LNCAP (cell line): ENCODE measurements around the gene NWD2.

Experiments
- TF ChIP-seq, protein P1 (sequence below): fragments of 450-650 bp; IDR thresholded peaks from 2 replicates; pipeline ENCODE4 v1.5.1; 2017; ENCODE audit warnings: mild to moderate bottlenecking

The NWD2 gene, protein sequence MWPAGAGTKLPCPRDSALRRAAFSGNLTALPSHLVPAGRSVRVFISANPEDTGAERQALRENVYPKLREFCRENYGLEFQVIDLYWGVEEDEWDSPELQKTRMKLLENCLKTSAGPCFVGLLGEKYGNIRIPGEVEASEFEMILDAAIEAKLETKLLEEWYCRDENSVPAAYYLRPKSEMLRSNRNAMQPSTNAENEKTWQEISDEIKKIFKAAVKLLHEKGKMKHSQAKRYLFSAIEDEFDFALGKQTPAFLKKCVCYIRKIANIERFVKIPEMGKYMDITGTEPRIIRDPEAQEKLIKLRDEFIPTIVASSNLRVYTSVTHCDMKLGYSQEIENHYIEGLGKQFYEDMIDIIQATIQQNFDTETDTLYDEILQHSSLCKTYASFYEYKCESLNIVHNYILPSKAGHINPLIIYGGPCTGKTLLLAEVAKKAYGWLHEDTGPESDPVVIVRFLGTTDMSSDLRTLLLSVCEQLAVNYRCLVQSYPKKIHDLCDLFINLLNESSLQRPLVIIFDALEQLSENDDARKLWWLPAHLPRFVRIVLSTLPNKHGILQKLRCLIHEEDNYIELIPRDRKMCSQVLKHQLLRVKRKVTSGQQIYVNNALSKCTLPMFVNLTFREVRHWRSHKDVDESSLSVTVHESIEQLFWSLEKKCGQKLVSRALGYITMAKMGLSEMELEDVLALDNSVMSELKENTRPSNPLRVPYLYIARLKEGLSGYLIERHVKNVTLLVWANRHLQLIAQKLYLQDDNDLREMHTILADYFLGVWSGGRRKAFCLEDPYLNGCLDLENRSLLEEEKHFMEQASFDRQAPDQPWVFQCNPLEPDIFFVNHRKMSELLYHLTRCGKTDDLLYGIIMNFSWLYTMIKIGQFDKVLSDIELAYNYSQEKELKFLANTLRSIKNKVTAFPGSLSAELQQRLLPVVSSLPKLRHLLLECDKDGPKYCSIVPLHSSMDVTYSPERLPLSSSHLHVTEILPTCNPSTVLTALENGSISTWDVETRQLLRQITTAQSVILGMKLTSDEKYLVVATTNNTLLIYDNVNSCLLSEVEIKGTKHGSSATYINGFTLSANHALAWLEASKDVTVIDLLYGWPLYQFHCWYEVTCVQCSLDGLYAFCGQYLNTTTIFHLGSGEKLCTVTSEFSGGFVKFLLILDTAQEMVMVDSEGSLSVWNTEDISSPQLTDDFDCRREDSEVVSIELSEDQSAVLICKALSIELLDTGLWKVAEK (N-terminal part only)

GRCh38 chr4:37244583-37245390 is at the start of gene NWD2:
Gene NWD2 (plus strand): TSS chr4:37244743. CDS start chr4:37245068, 325 bp downstream.
- TF ChIP-seq, protein P1, sequence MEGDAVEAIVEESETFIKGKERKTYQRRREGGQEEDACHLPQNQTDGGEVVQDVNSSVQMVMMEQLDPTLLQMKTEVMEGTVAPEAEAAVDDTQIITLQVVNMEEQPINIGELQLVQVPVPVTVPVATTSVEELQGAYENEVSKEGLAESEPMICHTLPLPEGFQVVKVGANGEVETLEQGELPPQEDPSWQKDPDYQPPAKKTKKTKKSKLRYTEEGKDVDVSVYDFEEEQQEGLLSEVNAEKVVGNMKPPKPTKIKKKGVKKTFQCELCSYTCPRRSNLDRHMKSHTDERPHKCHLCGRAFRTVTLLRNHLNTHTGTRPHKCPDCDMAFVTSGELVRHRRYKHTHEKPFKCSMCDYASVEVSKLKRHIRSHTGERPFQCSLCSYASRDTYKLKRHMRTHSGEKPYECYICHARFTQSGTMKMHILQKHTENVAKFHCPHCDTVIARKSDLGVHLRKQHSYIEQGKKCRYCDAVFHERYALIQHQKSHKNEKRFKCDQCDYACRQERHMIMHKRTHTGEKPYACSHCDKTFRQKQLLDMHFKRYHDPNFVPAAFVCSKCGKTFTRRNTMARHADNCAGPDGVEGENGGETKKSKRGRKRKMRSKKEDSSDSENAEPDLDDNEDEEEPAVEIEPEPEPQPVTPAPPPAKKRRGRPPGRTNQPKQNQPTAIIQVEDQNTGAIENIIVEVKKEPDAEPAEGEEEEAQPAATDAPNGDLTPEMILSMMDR: no peak

DNA sequence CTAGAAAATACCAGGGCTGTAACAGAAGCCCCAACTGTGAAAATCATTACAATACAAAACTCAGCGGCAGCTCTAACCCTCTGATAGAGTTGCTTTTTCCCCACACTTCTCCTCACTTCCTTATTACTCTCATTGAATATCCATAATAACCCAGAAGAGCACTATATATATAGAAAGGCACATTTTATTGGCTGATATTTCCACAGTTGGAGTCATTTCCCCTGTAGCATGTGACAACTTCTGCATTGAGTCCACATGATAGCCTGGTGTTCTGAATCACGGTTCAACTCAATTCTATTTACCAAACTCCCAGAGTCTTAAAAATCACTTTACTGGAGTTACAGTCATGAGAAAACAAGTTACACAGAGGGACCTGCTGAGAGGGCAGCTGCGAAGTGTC is 46.6 kb upstream of the NWD2 start:
- TF ChIP-seq, protein P1: no peak

GRCh38 chr4:37216209-37216608 is 28.3 kb upstream of the NWD2 start:
- TF ChIP-seq, protein P1: no peak

GRCh38 chr4:37219242-37219641 is 25.3 kb upstream of the NWD2 start:
- TF ChIP-seq, protein P1: no peak

GRCh38 chr4:37219990-37220389 is 24.6 kb upstream of the NWD2 start:
- TF ChIP-seq, protein P1: no peak

DNA sequence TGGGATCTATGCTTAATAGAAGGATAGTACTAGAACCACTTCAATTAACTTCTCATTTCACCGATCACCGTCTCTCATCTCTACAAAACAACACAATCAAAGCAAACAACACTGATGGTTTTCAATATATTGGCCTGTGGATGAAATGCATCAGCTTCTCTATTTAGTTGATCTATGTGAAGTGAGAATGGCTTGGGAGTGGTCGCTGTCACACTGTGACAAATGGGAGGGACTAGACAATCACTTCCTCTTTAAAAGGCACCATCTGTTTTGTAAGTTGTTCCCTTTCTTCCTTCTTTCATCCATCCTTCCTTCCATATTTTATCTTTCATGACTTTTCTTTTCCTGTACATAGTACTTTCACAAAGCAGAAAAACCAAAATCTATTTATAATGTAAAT is 23.9 kb upstream of the NWD2 start:
- TF ChIP-seq, protein P1: no peak
